GM19043 (cell line): ENCODE measurements around the gene SHISA5.

Experiments
- ATAC-seq: cut with Tn5 transposase; IDR thresholded peaks from one replicate; pipeline ENCODE4 v1.9.1; 2021; ENCODE audit warnings: low read depth; ENCODE audit not compliant: unreplicated experiment

Gene SHISA5

DNA sequence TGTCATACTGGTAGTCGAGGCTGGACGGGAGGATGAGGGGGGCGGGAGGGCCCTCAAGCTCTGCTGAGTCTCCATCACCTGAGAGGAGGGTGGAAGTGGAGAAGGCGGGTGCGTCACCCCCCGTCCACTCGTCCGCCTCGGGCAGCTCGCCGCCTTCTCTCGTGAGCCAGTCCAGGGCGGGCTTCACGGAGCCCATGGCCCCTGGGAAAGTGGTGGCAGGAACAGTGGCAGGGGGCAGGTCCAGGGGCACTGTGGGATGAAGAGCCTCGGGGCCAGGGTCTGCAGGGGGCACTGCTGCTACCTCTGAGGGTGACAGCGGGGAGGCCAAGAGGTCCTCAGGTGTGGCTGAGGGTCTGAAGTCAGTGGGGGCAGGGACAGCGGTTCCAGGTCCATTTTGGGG, 84.4 kb downstream of the SHISA5 start:
- no peak for ATAC-seq

DNA sequence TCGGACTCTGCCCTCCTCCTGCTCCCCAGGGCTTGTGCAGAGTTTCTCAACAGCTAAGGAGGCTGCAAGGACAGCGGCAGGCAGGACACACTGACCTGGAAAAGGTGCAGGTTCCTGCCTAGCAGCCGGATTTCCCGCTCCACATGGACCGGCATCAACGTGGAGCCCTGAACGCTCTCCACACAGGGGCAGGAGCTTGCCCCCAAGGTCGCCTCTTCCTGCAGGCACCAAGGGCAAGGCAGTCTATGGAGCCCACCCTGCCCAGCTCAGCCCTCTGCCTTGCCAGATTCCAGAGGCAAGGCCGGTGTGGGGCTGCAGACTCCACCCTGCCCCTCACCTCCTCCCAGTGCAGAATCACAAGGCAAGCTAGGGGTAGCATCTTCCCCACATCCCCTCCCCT, 84.8 kb downstream of the SHISA5 start:
- ATAC-seq: no peak

DNA sequence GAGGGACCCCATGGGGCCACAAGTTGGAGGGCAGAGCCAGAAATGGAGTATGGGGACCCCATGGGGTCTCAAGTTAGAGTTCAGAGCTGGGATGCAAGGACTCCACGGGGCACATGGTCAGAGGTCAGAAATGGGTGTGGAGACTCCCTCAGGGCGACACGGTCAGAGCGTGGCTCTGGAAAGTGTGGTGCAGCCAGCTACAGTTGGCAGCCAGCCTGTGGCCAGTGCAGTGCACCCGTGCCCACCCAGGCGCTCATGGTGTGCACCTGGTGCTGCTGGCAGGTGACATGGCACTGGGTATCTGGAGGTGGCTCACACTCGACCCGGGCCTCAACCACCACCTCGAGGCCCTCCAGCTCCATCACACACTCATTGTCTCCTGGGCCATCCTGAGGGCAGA, 85.3 kb downstream of the SHISA5 start:
- ATAC-seq: no peak

DNA sequence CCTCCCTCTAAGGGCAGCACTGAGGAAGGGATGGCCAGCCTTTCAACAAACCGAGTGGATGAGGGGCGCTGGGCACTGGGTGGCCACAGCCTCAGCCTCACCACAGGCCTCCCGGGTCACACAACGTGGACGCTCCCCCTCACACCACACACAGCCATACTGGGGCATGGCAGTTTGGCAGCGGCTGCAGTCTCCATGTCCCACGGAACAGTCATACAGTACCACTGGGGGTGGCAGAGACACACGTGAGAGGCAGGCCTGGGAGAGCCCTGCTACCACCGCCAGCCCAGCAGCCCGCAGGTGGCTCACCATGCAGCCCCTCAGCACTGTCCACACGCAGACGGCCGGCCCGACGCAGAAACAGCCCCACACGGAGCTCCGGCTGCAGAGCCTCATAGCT, 85.8 kb downstream of the SHISA5 start:
- no peak for ATAC-seq
